Stomach (tissue), 4 donors: ENCODE measurements around the gene FOXB2.

Experiments
- EP300 ChIP-seq: sonication (generic); formaldehyde crosslinking; IDR thresholded peaks from one replicate; pipeline ENCODE4 v1.6.1; 2017; ENCODE audit warnings: antibody characterized with exemption
- TF ChIP-seq, protein P1 (sequence below), 7 experiments: fragments of 450-650 bp in 4 of 7; fragments of 200-600 bp in 3 of 7; sonication (generic) in 3 of 7; IDR thresholded peaks; one replicate each; pipeline ENCODE4 v1.5.1; 2016 to 2019; ENCODE audit warnings: antibody characterized with exemption in 7 of 7, control low read depth in 2 of 7, mild to moderate bottlenecking in 1 of 7

DNA sequence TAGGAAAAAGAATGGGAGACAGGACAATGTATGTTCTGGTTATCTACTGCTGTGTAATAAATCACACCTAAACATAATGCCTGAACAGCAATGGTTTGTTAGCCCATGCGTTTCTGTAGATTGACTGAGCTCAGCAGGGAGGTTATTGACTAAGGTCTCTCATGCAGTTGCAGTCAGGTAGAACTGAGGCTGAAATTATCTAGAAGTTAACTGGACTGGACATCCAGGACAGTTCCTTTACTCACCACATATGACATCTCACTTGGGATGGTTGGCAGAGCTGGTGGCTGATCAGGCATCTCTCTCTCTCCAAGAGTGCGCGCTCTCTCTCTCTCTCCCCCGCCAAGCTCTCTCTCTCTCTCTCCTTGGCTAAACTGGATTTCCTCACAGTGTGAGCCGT is 8.9 kb upstream of the FOXB2 start:
- TF ChIP-seq, protein P1, sequence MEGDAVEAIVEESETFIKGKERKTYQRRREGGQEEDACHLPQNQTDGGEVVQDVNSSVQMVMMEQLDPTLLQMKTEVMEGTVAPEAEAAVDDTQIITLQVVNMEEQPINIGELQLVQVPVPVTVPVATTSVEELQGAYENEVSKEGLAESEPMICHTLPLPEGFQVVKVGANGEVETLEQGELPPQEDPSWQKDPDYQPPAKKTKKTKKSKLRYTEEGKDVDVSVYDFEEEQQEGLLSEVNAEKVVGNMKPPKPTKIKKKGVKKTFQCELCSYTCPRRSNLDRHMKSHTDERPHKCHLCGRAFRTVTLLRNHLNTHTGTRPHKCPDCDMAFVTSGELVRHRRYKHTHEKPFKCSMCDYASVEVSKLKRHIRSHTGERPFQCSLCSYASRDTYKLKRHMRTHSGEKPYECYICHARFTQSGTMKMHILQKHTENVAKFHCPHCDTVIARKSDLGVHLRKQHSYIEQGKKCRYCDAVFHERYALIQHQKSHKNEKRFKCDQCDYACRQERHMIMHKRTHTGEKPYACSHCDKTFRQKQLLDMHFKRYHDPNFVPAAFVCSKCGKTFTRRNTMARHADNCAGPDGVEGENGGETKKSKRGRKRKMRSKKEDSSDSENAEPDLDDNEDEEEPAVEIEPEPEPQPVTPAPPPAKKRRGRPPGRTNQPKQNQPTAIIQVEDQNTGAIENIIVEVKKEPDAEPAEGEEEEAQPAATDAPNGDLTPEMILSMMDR (IDR thresholded peaks at IDR 0.05): no peak
- TF ChIP-seq EP300: no peak
